ENCODE measurements around the gene MBD5.
"Not testable (repeated sequence)": the region's sequence is repeated elsewhere in the genome, so short reads cannot be mapped to it uniquely, and the experiment has no call there.

DNA sequence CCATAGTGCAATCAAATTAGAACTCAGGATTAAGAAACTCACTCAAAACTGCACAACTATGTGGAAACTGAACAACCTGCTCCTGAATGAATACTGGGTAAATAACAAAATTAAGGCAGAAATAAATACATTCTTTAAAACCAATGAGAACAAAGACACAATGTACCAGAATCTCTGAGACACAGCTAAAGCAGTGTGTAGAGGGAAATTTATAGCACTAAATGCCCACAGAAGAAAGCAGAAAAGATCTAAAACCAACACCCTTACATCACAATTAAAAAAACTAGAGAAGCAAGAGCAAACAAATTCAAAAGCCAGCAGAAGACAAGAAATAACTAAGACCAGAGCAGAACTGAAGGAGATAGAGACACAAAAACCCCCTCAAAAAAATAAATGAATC, 18.5 kb upstream of the MBD5 start:
- TF ChIP-seq, protein P1, sequence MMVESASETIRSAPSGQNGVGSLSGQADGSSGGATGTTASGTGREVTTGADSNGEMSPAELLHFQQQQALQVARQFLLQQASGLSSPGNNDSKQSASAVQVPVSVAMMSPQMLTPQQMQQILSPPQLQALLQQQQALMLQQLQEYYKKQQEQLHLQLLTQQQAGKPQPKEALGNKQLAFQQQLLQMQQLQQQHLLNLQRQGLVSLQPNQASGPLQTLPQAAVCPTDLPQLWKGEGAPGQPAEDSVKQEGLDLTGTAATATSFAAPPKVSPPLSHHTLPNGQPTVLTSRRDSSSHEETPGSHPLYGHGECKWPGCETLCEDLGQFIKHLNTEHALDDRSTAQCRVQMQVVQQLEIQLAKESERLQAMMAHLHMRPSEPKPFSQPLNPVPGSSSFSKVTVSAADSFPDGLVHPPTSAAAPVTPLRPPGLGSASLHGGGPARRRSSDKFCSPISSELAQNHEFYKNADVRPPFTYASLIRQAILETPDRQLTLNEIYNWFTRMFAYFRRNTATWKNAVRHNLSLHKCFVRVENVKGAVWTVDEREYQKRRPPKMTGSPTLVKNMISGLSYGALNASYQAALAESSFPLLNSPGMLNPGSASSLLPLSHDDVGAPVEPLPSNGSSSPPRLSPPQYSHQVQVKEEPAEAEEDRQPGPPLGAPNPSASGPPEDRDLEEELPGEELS (CRISPR knock-in tag; IDR thresholded peaks at IDR 0.05): not testable (repeated sequence)
- TF ChIP-seq, protein P2, sequence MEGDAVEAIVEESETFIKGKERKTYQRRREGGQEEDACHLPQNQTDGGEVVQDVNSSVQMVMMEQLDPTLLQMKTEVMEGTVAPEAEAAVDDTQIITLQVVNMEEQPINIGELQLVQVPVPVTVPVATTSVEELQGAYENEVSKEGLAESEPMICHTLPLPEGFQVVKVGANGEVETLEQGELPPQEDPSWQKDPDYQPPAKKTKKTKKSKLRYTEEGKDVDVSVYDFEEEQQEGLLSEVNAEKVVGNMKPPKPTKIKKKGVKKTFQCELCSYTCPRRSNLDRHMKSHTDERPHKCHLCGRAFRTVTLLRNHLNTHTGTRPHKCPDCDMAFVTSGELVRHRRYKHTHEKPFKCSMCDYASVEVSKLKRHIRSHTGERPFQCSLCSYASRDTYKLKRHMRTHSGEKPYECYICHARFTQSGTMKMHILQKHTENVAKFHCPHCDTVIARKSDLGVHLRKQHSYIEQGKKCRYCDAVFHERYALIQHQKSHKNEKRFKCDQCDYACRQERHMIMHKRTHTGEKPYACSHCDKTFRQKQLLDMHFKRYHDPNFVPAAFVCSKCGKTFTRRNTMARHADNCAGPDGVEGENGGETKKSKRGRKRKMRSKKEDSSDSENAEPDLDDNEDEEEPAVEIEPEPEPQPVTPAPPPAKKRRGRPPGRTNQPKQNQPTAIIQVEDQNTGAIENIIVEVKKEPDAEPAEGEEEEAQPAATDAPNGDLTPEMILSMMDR (IDR thresholded peaks at IDR 0.05): not testable (repeated sequence)
- TF ChIP-seq, protein P3, sequence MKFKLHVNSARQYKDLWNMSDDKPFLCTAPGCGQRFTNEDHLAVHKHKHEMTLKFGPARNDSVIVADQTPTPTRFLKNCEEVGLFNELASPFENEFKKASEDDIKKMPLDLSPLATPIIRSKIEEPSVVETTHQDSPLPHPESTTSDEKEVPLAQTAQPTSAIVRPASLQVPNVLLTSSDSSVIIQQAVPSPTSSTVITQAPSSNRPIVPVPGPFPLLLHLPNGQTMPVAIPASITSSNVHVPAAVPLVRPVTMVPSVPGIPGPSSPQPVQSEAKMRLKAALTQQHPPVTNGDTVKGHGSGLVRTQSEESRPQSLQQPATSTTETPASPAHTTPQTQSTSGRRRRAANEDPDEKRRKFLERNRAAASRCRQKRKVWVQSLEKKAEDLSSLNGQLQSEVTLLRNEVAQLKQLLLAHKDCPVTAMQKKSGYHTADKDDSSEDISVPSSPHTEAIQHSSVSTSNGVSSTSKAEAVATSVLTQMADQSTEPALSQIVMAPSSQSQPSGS (CRISPR knock-in tag; IDR thresholded peaks at IDR 0.05; ENCODE audit: borderline replicate concordance, low read depth): not testable (repeated sequence)
- not testable (repeated sequence) for TF ChIP-seq FOXK1 (CRISPR knock-in tag; IDR thresholded peaks at IDR 0.05); TCF7 (CRISPR knock-in tag; IDR thresholded peaks at IDR 0.05; ENCODE audit: low read depth); FOXP1 (CRISPR knock-in tag; IDR thresholded peaks at IDR 0.05; ENCODE audit: borderline replicate concordance); ZBTB21 (CRISPR knock-in tag; IDR thresholded peaks at IDR 0.05; ENCODE audit: borderline replicate concordance)
- TF ChIP-seq, protein P4, sequence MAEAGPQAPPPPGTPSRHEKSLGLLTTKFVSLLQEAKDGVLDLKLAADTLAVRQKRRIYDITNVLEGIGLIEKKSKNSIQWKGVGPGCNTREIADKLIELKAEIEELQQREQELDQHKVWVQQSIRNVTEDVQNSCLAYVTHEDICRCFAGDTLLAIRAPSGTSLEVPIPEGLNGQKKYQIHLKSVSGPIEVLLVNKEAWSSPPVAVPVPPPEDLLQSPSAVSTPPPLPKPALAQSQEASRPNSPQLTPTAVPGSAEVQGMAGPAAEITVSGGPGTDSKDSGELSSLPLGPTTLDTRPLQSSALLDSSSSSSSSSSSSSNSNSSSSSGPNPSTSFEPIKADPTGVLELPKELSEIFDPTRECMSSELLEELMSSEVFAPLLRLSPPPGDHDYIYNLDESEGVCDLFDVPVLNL (CRISPR knock-in tag; IDR thresholded peaks at IDR 0.05; ENCODE audit: borderline replicate concordance, low read depth): not testable (repeated sequence)
- TF ChIP-seq, protein P5, sequence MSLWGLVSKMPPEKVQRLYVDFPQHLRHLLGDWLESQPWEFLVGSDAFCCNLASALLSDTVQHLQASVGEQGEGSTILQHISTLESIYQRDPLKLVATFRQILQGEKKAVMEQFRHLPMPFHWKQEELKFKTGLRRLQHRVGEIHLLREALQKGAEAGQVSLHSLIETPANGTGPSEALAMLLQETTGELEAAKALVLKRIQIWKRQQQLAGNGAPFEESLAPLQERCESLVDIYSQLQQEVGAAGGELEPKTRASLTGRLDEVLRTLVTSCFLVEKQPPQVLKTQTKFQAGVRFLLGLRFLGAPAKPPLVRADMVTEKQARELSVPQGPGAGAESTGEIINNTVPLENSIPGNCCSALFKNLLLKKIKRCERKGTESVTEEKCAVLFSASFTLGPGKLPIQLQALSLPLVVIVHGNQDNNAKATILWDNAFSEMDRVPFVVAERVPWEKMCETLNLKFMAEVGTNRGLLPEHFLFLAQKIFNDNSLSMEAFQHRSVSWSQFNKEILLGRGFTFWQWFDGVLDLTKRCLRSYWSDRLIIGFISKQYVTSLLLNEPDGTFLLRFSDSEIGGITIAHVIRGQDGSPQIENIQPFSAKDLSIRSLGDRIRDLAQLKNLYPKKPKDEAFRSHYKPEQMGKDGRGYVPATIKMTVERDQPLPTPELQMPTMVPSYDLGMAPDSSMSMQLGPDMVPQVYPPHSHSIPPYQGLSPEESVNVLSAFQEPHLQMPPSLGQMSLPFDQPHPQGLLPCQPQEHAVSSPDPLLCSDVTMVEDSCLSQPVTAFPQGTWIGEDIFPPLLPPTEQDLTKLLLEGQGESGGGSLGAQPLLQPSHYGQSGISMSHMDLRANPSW (CRISPR knock-in tag; conservative IDR thresholded peaks at IDR 0.05; ENCODE audit: low read depth): not testable (repeated sequence)
